H9 (cell line): ENCODE results near the gene GLYR1. TPM values are rescaled to one million over a fixed set of nuclear protein-coding genes. Genes with fewer than 3 reads are reported as not detected.

ENCODE experiments used
- DNase-seq: peaks from one replicate; pipeline ENCODE4 v3.0.0-alpha.2; 2017
- H2AFZ ChIP-seq: one replicate; pipeline ENCODE4 v1.6.1; 2013; ENCODE audit warnings: mild to moderate bottlenecking, low read length, control low read depth, moderate library complexity
- H2AK5ac ChIP-seq: 2 replicates; pipeline ENCODE4 v1.6.1; 2013; ENCODE audit warnings: low read length, control low read depth, mixed read lengths; ENCODE audit not compliant: insufficient read length
- H2BK120ac ChIP-seq: one replicate; pipeline ENCODE4 v1.6.1; 2013; ENCODE audit warnings: low read depth, mild to moderate bottlenecking, low read length, control low read depth, inconsistent platforms; ENCODE audit not compliant: poor library complexity, severe bottlenecking
- H2BK12ac ChIP-seq: 2 replicates; pipeline ENCODE4 v1.6.1; 2013; ENCODE audit warnings: low read length, control low read depth, mixed read lengths, low read depth; ENCODE audit not compliant: insufficient read length
- H2BK15ac ChIP-seq: 2 replicates; pipeline ENCODE4 v1.6.1; 2013; ENCODE audit warnings: low read depth, low read length, control low read depth
- H2BK20ac ChIP-seq: one replicate; pipeline ENCODE4 v1.6.1; 2013; ENCODE audit warnings: low read depth, mild to moderate bottlenecking, low read length, control low read depth, inconsistent platforms; ENCODE audit not compliant: poor library complexity, severe bottlenecking
- H2BK5ac ChIP-seq: 2 replicates; pipeline ENCODE4 v1.6.1; 2013; ENCODE audit warnings: low read length, control low read depth, mixed read lengths; ENCODE audit not compliant: insufficient read length
- H3K14ac ChIP-seq: 2 replicates; pipeline ENCODE4 v1.6.1; 2013; ENCODE audit warnings: low read length, control low read depth; ENCODE audit not compliant: insufficient read depth
- H3K18ac ChIP-seq: 2 replicates; pipeline ENCODE4 v1.6.1; 2013; ENCODE audit warnings: low read depth, mild to moderate bottlenecking, mixed read lengths, low read length, control low read depth; ENCODE audit not compliant: insufficient read length
- H3K23ac ChIP-seq: 2 replicates; pipeline ENCODE4 v1.6.1; 2013; ENCODE audit warnings: low read length, control low read depth, mixed read lengths, low read depth; ENCODE audit not compliant: insufficient read length
- H3K23me2 ChIP-seq: 2 replicates; pipeline ENCODE4 v1.6.1; 2013; ENCODE audit warnings: low read depth, mild to moderate bottlenecking, mixed read lengths, low read length, control low read depth; ENCODE audit not compliant: insufficient read length, poor library complexity, severe bottlenecking
- H3K27ac ChIP-seq: 2 replicates; pipeline ENCODE4 v1.5.1; 2013; ENCODE audit warnings: low read length, control low read depth, mixed read lengths, low read depth; ENCODE audit not compliant: insufficient read length
- H3K27me3 ChIP-seq: 2 replicates; pipeline ENCODE4 v1.6.1; 2013; ENCODE audit warnings: low read length, control low read depth, inconsistent platforms; ENCODE audit not compliant: insufficient read depth
- H3K4ac ChIP-seq: 2 replicates; pipeline ENCODE4 v1.6.1; 2013; ENCODE audit warnings: low read depth, mild to moderate bottlenecking, control low read depth, inconsistent platforms, low read length, moderate library complexity
- H3K4me1 ChIP-seq: 2 replicates; pipeline ENCODE4 v1.6.1; 2013; ENCODE audit warnings: low read length, control low read depth, inconsistent platforms; ENCODE audit not compliant: insufficient read depth
- H3K4me2 ChIP-seq: 2 replicates; pipeline ENCODE4 v1.6.1; 2013; ENCODE audit warnings: low read length, control low read depth, mixed read lengths; ENCODE audit not compliant: insufficient read length, insufficient read depth
- H3K56ac ChIP-seq: 2 replicates; pipeline ENCODE4 v1.6.1; 2013; ENCODE audit warnings: low read depth, mild to moderate bottlenecking, mixed read lengths, low read length, control low read depth; ENCODE audit not compliant: insufficient read length
- H3K79me1 ChIP-seq: 2 replicates; pipeline ENCODE4 v1.6.1; 2013; ENCODE audit warnings: low read depth, mild to moderate bottlenecking, moderate library complexity, low read length, control low read depth, inconsistent platforms; ENCODE audit not compliant: insufficient read depth, poor library complexity, severe bottlenecking
- H3K79me2 ChIP-seq: 2 replicates; pipeline ENCODE4 v1.6.1; 2013; ENCODE audit warnings: low read length, control low read depth, inconsistent platforms; ENCODE audit not compliant: insufficient read depth
- H3K9ac ChIP-seq: 2 replicates; pipeline ENCODE4 v1.6.1; 2013; ENCODE audit warnings: low read length, control low read depth, mixed read lengths; ENCODE audit not compliant: insufficient read length; ENCODE audit errors: extremely low read depth
- H3K9me3 ChIP-seq: one replicate; pipeline ENCODE4 v1.6.1; 2013; ENCODE audit warnings: low read depth, low read length, inconsistent platforms; ENCODE audit not compliant: control insufficient read depth
- H3T11ph ChIP-seq: one replicate; pipeline ENCODE4 v1.6.1; 2013; ENCODE audit warnings: mild to moderate bottlenecking, low read length, control low read depth, inconsistent platforms
- H4K20me1 ChIP-seq: one replicate; pipeline ENCODE4 v1.6.1; 2013; ENCODE audit not compliant: control insufficient read depth, insufficient read length, insufficient read depth
- H4K5ac ChIP-seq: 2 replicates; pipeline ENCODE4 v1.6.1; 2013; ENCODE audit warnings: low read depth, mild to moderate bottlenecking, mixed read lengths, low read length, control low read depth; ENCODE audit not compliant: insufficient read length
- H4K8ac ChIP-seq: replicated peaks from 2 replicates; pipeline ENCODE4 v1.6.1; 2013; ENCODE audit warnings: low read length, control low read depth, mixed read lengths, low read depth; ENCODE audit not compliant: insufficient read length
- H4K91ac ChIP-seq: 2 replicates; pipeline ENCODE4 v1.6.1; 2013; ENCODE audit warnings: low read depth, mild to moderate bottlenecking, moderate library complexity, mixed read lengths, low read length, control low read depth; ENCODE audit not compliant: insufficient read length
- H3K27ac Mint-ChIP-seq, 3 experiments: 2 replicates in 2 of 3; 3 replicates in 1 of 3; pipeline ENCODE4 v1.8.0; 2020 to 2021; ENCODE audit warnings: mixed read lengths in 3 of 3, mild to moderate bottlenecking in 1 of 3, moderate library complexity in 1 of 3
- H3K27me3 Mint-ChIP-seq: 2 replicates; pipeline ENCODE4 v1.8.0; 2021; ENCODE audit warnings: low read depth, mild to moderate bottlenecking, moderate library complexity, mixed read lengths
- H3K36me3 Mint-ChIP-seq, 3 experiments: 2 replicates in 2 of 3; 3 replicates in 1 of 3; pipeline ENCODE4 v1.8.0; 2020 to 2021; ENCODE audit warnings: low read depth in 3 of 3, mixed read lengths in 3 of 3; ENCODE audit not compliant: insufficient read depth in 1 of 3
- H3K4me1 Mint-ChIP-seq, 2 experiments: 2 replicates each; pipeline ENCODE4 v1.8.0; 2020; ENCODE audit warnings: mixed read lengths in 2 of 2
- H3K4me3 Mint-ChIP-seq, 2 experiments: 2 replicates in 1 of 2; 3 replicates in 1 of 2; pipeline ENCODE4 v1.8.0; 2020 to 2021; ENCODE audit warnings: mild to moderate bottlenecking in 2 of 2, mixed read lengths in 2 of 2, moderate library complexity in 1 of 2
- H3K9me3 Mint-ChIP-seq, 2 experiments: 2 replicates in 1 of 2; 3 replicates in 1 of 2; pipeline ENCODE4 v1.8.0; 2020; ENCODE audit warnings: mild to moderate bottlenecking in 2 of 2, mixed read lengths in 2 of 2, moderate library complexity in 1 of 2
- CTCF ChIP-seq: fragments of 200-600 bp; sonication (generic); conservative IDR thresholded peaks from 3 replicates; pipeline ENCODE4 v1.8.0; 2021; ENCODE audit warnings: antibody characterized with exemption, mild to moderate bottlenecking
- WGBS: extraction: QIAGEN DNeasy Blood & Tissue Kit; methylation state at CpG from one replicate; pipeline ENCODE4 v1.1.7; 2013; ENCODE audit warnings: missing lambda C conversion rate, low lambda C conversion rate, mixed read lengths; ENCODE audit not compliant: insufficient read length; ENCODE audit errors: extremely low coverage; 5-methylcytosine and 5-hydroxymethylcytosine counted together
- total RNA-seq: library from RNA; stranded (reverse); gene quantifications from 2 replicates; pipeline ENCODE4 v1.2.1, GENCODE V29; 2021

Gene GLYR1
- total RNA-seq, 1 experiment from 2014 or later = 114 TPM

GRCh38 chr16:4805231-4805630, 41.9 kb downstream of the GLYR1 start:
- H2AK5ac ChIP-seq = no peak overlapping the region
- DNase-seq = no peak
- no peak overlapping the region for H4K5ac ChIP-seq
- no peaks in the 10 kb centered on the region for H3K4me1 ChIP-seq
- no peak overlapping the region for H3K9ac ChIP-seq
- H3K79me1 ChIP-seq = no peaks in the 10 kb centered on the region
- no peaks in the 10 kb centered on the region for H3K9me3 ChIP-seq
- H4K20me1 ChIP-seq = no peaks in the 10 kb centered on the region
- no peak overlapping the region for H4K91ac ChIP-seq
- H3K4me3 Mint-ChIP-seq = no peak overlapping the region
- no peaks in the 10 kb centered on the region for H3K27me3 ChIP-seq
- peaks cover 18 to 47% (median 38%) of the 10 kb centered on the region in 3 experiments; a peak in 6 of 7 replicates for H3K36me3 Mint-ChIP-seq
- peaks cover 7% of the 10 kb centered on the region for H3K23me2 ChIP-seq
- H3K18ac ChIP-seq = no peak overlapping the region
- H2AFZ ChIP-seq = no peak overlapping the region
- no peak overlapping the region for H2BK12ac ChIP-seq
- no peaks in the 10 kb centered on the region for H3K9me3 Mint-ChIP-seq
- no peaks in the 10 kb centered on the region for H3K79me2 ChIP-seq
- H4K8ac ChIP-seq = no peak overlapping the region
- TF ChIP-seq CTCF = no peak
- H3K23ac ChIP-seq = no peak overlapping the region
- no peak overlapping the region for H3K56ac ChIP-seq
- no peak overlapping the region for H2BK5ac ChIP-seq
- H3K27ac Mint-ChIP-seq = peak overlapping the region in 2 of 3 experiments; percentile 76 to 87; a peak in 4 of 7 replicates
- no peak overlapping the region for H3K27ac ChIP-seq
- no peak overlapping the region for H3K14ac ChIP-seq
- peaks cover 17 to 31% of the 10 kb centered on the region in 2 experiments for H3K4me1 Mint-ChIP-seq
- H2BK15ac ChIP-seq = no peak overlapping the region
- no peak overlapping the region for H3K4ac ChIP-seq
- no peak overlapping the region for H2BK120ac ChIP-seq
- H3K27me3 Mint-ChIP-seq = no peaks in the 10 kb centered on the region; the same call in 1 of the 2 replicates
- no CpG with 5 or more reads among the region's 11 CpGs for WGBS
- H3T11ph ChIP-seq = no peak overlapping the region
- H2BK20ac ChIP-seq = no peak overlapping the region
- no peak overlapping the region for H3K4me2 ChIP-seq
